Transverse colon (tissue), 4 donors: ENCODE data around the gene PCCA. TPM values are rescaled to one million over a fixed set of nuclear protein-coding genes. Genes with fewer than 3 reads are reported as not detected.

Experiments
- DNase-seq: peaks from one replicate; pipeline ENCODE4 v3.0.0-alpha.2; 2019
- H3K27ac ChIP-seq, 4 donors: fragments of 200-600 bp; sonication (generic); 2 replicates each; pipeline ENCODE4 v1.5.1; 2016 to 2018; ENCODE audit warnings: inconsistent platforms in 4 of 4
- H3K27me3 ChIP-seq: fragments of 200-600 bp; sonication (generic); 2 replicates; pipeline ENCODE4 v1.5.1; 2017; ENCODE audit warnings: inconsistent platforms
- H3K36me3 ChIP-seq, 4 donors: fragments of 200-600 bp; sonication (generic); 2 replicates each; pipeline ENCODE4 v1.5.1; 2017 to 2019; ENCODE audit warnings: inconsistent platforms in 4 of 4
- H3K4me1 ChIP-seq, 4 donors: fragments of 200-600 bp; sonication (generic); 2 replicates each; pipeline ENCODE4 v1.5.1; 2017 to 2020; ENCODE audit warnings: inconsistent platforms in 4 of 4
- H3K4me3 ChIP-seq, 4 donors: fragments of 200-600 bp; sonication (generic); 1 replicate in 1 of 4; 2 replicates in 3 of 4; pipeline versions ENCODE4 v1.5.1 to v1.6.1; 2017 to 2019; ENCODE audit warnings: inconsistent platforms in 4 of 4
- H3K9me3 ChIP-seq, 2 donors: fragments of 200-600 bp; sonication (generic); 2 replicates each; pipeline ENCODE4 v1.5.1; 2017 to 2019; ENCODE audit warnings: inconsistent platforms in 2 of 2
- EP300 ChIP-seq: sonication (generic); formaldehyde crosslinking; IDR thresholded peaks from one replicate; pipeline ENCODE4 v1.6.1; 2017; ENCODE audit warnings: antibody characterized with exemption, low read depth
- POLR2A ChIP-seq: fragments of 450-650 bp; IDR thresholded peaks from one replicate; pipeline ENCODE4 v1.6.1; 2016; ENCODE audit warnings: antibody characterized with exemption, mild to moderate bottlenecking, moderate library complexity
- POLR2AphosphoS5 ChIP-seq, 3 donors: sonication (generic); formaldehyde crosslinking; IDR thresholded peaks; one replicate each; pipeline ENCODE4 v1.6.1; 2016; ENCODE audit warnings: antibody characterized with exemption in 3 of 3
- WGBS, 2 donors: methylation state at CpG; one replicate each; pipeline ENCODE4 v1.1.5; 2018; ENCODE audit warnings: low coverage in 1 of 2; 5-methylcytosine and 5-hydroxymethylcytosine counted together
- in situ Hi-C, 4 donors: fragments of 200-750 bp; cut with MboI; loops; one replicate each; pipeline versions ENCODE4 v1.15.0 to v1.15.1; 2017; ENCODE audit warnings: low sequenced_read_pairs in 3 of 4, low pct_ligation_motif_present in 1 of 4, low pct_unique_long_range_greater_than_20kb in 1 of 4
- intact Hi-C: fragments of 100-400 bp; cut with DNase I; formaldehyde crosslinking; loops from one replicate; pipeline ENCODE4 v1.15.1; 2023; ENCODE audit warnings: low total_unique reads
- total RNA-seq, 4 donors: library from RNA; depleted of rRNA; stranded (reverse); fragments of >200 nt; gene quantifications; one replicate each; pipeline ENCODE4 v1.1.0, GENCODE V29; 2016
- TF ChIP-seq, protein P1 (sequence below), 5 experiments: fragments of 200-600 bp in 3 of 5; fragments of 450-650 bp in 2 of 5; sonication (generic) in 3 of 5; IDR thresholded peaks; 1 replicate in 2 of 5; 2 replicates in 3 of 5; pipeline ENCODE4 v1.5.1; 2016 to 2017; ENCODE audit warnings: antibody characterized with exemption in 5 of 5, inconsistent platforms in 3 of 5, mild to moderate bottlenecking in 2 of 5, moderate library complexity in 1 of 5

PCCA gene
- total RNA-seq, 4 donors from 2014 or later = 13.1 to 87.8 (median 74.6) TPM

DNA sequence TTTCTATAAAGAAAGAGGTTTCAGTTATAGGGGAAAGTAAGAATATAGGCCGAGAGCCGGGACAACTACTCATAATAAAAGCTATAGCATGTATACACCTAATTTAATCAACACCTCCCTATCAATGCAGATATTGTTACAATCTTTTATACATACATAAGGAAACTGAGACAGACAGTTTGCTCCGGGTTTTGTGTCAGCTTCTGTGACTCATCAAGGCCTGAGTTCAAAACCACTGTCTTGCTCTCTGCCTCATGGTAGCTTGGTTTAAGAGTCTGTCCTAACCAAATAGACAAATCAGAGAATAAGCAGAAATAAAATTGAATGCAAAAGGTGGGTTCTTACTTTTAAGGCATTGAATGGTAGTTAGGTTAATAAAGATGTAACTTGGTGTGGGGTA, 276.8 kb downstream of the PCCA start:
- TF ChIP-seq EP300 (no peak), POLR2AphosphoS5 (IDR thresholded peaks at IDR 0.05) (no peak), POLR2A (no peak)
- TF ChIP-seq, protein P1, sequence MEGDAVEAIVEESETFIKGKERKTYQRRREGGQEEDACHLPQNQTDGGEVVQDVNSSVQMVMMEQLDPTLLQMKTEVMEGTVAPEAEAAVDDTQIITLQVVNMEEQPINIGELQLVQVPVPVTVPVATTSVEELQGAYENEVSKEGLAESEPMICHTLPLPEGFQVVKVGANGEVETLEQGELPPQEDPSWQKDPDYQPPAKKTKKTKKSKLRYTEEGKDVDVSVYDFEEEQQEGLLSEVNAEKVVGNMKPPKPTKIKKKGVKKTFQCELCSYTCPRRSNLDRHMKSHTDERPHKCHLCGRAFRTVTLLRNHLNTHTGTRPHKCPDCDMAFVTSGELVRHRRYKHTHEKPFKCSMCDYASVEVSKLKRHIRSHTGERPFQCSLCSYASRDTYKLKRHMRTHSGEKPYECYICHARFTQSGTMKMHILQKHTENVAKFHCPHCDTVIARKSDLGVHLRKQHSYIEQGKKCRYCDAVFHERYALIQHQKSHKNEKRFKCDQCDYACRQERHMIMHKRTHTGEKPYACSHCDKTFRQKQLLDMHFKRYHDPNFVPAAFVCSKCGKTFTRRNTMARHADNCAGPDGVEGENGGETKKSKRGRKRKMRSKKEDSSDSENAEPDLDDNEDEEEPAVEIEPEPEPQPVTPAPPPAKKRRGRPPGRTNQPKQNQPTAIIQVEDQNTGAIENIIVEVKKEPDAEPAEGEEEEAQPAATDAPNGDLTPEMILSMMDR (IDR thresholded peaks at IDR 0.05) = no peak
- Histone ChIP-seq H3K27ac (no peak overlapping the region), H3K27me3 (no peaks in the 10 kb centered on the region), H3K36me3 (peaks cover 0 to 7% (median 0%) of the 10 kb centered on the region in 4 donors), H3K9me3 (no peaks in the 10 kb centered on the region), H3K4me1 (no peaks in the 10 kb centered on the region), H3K4me3 (no peak overlapping the region)
- no peak for DNase-seq
- intact Hi-C loops = no loop called here
- in situ Hi-C loops = no loop called here
- 88 to 92% methylated on average over 3 of the region's 3 CpGs for WGBS, 2 donors

DNA sequence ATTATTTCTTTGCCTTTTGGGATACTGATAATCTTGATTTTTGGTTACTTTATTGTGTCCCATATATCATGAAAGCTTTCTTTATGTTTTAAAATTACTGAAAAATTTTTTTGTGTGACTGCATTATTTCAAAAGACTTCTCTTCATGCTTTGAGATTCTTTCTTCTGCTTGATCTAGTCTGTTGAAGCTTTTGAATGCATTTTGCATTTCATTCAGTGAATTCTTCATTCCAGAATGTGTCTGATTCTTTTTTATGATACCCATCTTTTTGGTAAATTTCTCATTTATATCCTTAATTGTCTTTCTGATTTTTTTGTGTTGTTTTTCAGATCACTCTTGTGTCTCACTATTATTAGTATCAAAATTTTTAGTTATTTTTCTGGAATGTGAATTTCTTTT, 289.6 kb downstream of the PCCA start:
- H3K36me3 ChIP-seq = peaks cover 0 to 20% (median 0%) of the 10 kb centered on the region in 4 donors
- no peaks in the 10 kb centered on the region for H3K4me1 ChIP-seq
- DNase-seq = no peak
- in situ Hi-C loops (no loop called here), intact Hi-C loops (no loop called here)
- H3K4me3 ChIP-seq = no peak overlapping the region
- no peak overlapping the region for H3K27ac ChIP-seq
- no peaks in the 10 kb centered on the region for H3K27me3 ChIP-seq
- TF ChIP-seq, protein P1 (IDR thresholded peaks at IDR 0.05) = no peak
- TF ChIP-seq EP300 (no peak), POLR2A (no peak), POLR2AphosphoS5 (IDR thresholded peaks at IDR 0.05) (no peak)
- H3K9me3 ChIP-seq = peaks cover 10 to 15% of the 10 kb centered on the region in 2 donors

DNA sequence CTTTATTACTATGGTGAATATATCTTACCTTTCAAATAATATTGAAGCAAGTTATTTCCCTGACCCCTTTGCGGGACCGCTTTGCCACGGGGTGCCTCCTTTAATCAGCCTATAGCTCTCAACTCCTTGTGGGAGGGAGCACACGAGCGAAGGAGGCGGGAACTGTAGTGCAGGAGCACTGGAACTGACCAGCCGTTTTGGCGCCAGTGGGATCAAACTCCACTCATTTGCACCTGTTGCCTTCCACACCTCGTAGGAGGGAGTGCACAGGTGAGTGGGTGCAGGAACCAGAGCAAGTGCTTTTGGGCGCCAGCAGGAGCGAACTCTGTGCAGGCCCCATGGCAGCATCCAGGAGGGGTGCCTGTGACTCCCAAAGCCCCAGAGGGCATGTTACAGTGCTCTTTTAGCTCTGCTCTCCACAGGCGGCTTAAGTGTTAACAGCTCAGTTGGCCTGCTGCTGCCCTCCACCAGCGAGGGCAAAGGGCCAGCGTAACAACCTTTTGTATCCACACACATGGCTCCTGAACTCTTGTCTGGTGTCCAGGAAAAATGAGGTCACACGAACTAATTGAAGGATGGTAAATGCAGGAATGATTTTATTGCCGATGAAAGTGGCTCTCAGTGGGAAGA, 292.8 kb downstream of the PCCA start:
- WGBS, 2 donors = 77 to 88% methylated on average over 3 to 16 of the region's 16 CpGs
- in situ Hi-C loops (no loop called here), intact Hi-C loops (no loop called here)
- Histone ChIP-seq H3K27me3 (no peaks in the 10 kb centered on the region), H3K36me3 (peaks cover 0 to 15% (median under 1%) of the 10 kb centered on the region in 4 donors), H3K9me3 (peaks cover 10 to 13% of the 10 kb centered on the region in 2 donors), H3K4me3 (no peak overlapping the region), H3K4me1 (no peaks in the 10 kb centered on the region), H3K27ac (no peak overlapping the region)
- no peak for DNase-seq
- TF ChIP-seq, protein P1 (IDR thresholded peaks at IDR 0.05) = no peak

DNA sequence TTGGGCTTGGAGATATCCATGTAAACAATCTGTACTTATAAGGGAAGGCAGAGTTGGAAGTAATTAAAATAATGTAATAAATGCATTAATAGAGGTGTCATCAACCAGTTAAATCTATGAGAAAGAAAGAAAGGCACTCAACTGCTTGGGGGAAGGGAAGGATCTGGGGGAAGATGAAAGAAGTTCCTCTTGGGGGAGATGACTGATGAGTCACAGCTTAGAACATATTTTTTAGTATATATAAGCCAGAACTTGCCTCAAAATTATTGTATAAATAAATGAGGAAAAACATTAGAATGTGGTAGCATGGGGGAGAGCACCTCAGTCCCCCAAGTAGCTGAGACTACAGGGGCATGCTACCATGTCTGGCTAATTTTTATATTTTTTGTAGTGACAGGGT, 293.9 kb downstream of the PCCA start:
- H3K4me1 ChIP-seq = no peaks in the 10 kb centered on the region
- TF ChIP-seq POLR2AphosphoS5 (IDR thresholded peaks at IDR 0.05) (no peak), POLR2A (no peak), EP300 (no peak)
- TF ChIP-seq, protein P1 (IDR thresholded peaks at IDR 0.05) = no peak
- H3K27ac ChIP-seq = no peak overlapping the region
- in situ Hi-C loops (no loop called here), intact Hi-C loops (no loop called here)
- H3K27me3 ChIP-seq = no peaks in the 10 kb centered on the region
- peaks cover 0 to 16% (median 2%) of the 10 kb centered on the region in 4 donors for H3K36me3 ChIP-seq
- H3K9me3 ChIP-seq = peaks cover 5 to 6% of the 10 kb centered on the region in 2 donors
- no peak for DNase-seq
- H3K4me3 ChIP-seq = no peak overlapping the region
